ENCODE measurements around the gene PLPP1.
"Not testable (repeated sequence)": the region's sequence is repeated elsewhere in the genome, so short reads cannot be mapped to it uniquely, and the experiment has no call there.

The PLPP1 gene

GRCh38 chr5:55544341-55544740 lies 9.6 kb upstream of the PLPP1 start:
- no peak for DNase-seq (ENCODE audit: low read depth)

GRCh38 chr5:55541056-55541635 lies 6.4 kb upstream of the PLPP1 start:
- no peak for DNase-seq (ENCODE audit: low read depth)

GRCh38 chr5:55540525-55540924 lies 5.8 kb upstream of the PLPP1 start:
- DNase-seq (ENCODE audit: low read depth): no peak

DNA sequence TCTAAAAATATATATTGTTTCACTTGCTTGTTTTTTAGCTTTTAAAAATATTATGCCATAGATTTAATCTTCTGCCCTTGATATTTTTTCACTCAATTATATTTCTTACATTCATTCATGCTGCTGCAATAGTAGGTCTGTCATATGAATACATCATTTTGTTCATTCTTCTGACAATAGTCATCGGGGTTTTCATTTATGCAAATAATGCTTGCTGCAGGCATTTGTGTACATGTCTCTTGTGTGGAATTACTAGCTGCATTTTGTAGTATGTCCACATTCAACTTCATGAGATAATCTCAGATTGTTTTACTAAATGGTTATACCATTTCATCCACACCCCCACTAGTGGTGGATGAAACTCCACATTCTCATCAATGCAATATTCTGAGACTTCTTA lies 5.3 kb upstream of the PLPP1 start:
- no peak for DNase-seq (ENCODE audit: low read depth)

DNA sequence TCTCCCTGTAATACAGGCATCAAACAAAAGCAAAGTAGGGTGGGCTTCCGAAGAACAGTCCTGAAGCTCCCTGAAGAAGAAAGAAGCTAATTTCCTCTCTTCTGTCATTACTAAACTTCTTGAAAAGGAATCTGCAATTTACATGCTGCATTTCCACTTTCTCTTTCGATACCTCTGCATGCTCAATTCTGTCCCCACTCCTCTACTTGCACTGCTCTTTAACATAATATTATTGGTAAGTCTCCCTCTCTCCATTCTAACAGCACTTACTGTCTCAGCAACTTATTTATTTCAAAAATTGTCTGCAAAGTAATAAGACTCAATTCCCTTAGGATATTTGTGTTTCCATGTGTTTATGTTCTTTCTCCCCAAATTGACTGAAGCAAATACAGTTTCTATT lies 3.9 kb upstream of the PLPP1 start:
- DNase-seq (ENCODE audit: low read depth): no peak

DNA sequence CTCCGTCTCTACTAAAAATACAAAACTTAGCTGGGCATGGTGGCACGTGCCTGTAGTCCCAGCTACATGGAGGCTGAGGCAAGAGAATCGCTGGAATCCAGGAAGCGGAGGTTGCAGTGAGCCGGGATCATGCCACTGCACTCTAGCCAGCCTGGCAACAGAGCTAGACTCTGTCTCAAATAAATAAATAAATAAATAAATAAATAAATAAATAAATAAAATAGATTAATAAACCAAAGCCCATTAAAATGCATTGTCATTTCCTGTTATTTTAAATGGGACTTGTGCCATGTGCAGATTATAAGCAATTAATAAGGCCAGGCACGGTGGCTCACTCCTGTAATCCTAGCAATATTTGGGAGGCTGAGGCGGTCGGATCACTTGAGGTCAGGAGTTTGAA lies 2.6 kb upstream of the PLPP1 start:
- DNase-seq (ENCODE audit: low read depth): not testable (repeated sequence)

- no peak for DNase-seq (ENCODE audit: low read depth)
Measured at GRCh38 chr5:55535199-55535905, 588 bp upstream of the PLPP1 start.

DNA sequence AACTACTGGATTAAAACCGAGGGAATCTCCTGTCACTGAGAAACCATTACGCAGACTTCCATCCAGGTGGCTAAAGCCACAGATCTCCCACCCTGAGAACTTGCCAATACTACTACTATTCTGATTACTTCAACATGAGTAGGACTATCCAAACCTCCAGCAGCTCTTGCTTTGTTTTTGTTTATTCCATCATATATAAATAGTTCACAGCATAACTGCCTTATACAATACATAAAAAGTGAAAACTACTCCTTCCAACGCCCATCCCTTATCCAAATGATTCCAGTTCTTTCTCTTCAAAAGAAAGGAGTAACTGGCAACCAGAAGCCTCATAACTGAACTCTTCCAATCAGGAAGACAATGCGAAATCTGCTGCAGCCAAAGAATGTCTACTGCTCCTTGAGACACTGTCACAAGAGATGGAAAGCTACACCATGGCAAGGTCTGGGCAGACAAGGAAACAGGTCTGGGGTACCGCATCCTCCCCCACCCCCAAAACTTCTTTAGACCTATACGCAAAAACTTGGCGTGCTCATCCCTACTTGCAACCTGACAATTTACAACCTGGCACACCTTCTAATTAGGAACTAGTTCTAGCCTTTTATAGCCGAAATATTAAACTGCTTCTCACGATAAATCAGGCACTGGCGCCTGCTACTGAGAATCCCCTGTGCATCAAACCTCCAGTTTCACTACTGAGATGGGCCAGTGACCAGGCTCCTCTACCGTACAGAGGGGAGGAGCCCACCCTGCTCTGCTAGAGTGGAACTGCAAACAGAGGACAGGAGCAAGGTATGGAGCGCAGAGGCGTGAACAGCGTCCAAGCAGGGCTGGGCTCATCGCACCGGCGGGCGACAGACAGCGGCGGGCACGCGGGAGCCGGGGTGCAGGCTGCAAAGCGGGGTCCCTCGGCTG lies 986 bp downstream of the PLPP1 start:
- DNase-seq (ENCODE audit: low read depth): no peak

GRCh38 chr5:55530669-55531068 lies 4.1 kb downstream of the PLPP1 start:
- DNase-seq (ENCODE audit: low read depth): no peak

DNA sequence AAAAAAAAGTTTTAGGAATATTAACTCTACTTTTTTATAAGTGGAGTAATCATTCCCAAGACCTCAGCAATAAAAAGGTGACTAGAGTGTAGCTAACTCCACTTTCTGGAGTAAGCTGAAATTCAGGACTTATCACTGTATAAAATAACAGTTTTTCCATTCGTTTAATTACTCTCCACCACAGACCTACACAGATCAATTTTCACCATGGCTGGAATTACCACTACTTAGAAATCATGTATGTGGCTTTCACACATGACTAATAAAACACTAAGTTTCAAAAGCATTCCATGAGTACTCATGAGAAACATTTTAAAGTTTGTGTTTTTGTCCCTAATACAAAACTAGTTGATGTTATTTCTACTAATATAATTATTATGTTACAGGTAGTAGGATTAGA lies 9.9 kb downstream of the PLPP1 start:
- DNase-seq (ENCODE audit: low read depth): no peak

DNA sequence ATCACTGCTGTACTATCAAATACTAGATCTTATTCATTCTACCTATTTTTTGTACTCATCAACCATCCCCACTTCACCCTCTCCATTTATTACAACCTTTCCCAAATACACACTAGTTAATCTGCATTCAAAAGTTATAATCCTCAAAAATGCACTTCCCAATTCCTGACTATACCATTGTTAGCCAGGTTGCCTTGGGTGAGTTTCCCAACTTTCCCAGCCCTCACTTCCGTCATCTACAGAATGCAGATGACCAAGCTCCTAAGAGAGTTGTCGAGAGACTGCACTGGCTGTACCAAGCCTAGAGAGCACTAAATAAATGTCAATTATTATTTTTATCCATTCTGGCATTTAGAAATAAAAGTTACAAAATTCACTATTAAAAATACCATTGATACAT lies 11.5 kb downstream of the PLPP1 start:
- DNase-seq (ENCODE audit: low read depth): no peak

- DNase-seq (ENCODE audit: low read depth): no peak
Measured at GRCh38 chr5:55521881-55522280, 12.9 kb downstream of the PLPP1 start.

- DNase-seq (ENCODE audit: low read depth): no peak
Measured at GRCh38 chr5:55520117-55520839, 14.5 kb downstream of the PLPP1 start.

GRCh38 chr5:55518831-55519390 lies 15.9 kb downstream of the PLPP1 start:
- no peak for DNase-seq (ENCODE audit: low read depth)

GRCh38 chr5:55517804-55518203 lies 17.0 kb downstream of the PLPP1 start:
- DNase-seq (ENCODE audit: low read depth): no peak

- DNase-seq (ENCODE audit: low read depth): no peak
Measured at GRCh38 chr5:55511010-55511409, 23.8 kb downstream of the PLPP1 start.

DNA sequence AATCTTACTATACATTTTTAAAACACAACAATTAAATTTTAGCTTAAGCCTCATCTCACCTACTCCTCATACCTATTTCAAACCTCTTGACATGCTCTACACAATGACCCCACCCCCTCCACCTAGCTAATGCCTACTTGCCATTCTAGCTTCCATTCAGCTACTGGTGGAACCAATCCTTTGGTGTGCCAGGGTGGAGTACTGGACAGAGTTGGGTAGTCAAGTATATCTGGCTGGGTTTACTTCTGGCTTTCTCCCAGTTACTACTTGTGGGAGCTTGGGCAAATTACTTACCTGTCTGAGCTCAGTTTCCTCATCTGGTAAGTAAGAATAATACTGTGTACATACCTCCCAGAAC lies 24.3 kb downstream of the PLPP1 start:
- DNase-seq (ENCODE audit: low read depth): no peak

- DNase-seq (ENCODE audit: low read depth): no peak
Measured at GRCh38 chr5:55509796-55510522, 24.8 kb downstream of the PLPP1 start.

DNA sequence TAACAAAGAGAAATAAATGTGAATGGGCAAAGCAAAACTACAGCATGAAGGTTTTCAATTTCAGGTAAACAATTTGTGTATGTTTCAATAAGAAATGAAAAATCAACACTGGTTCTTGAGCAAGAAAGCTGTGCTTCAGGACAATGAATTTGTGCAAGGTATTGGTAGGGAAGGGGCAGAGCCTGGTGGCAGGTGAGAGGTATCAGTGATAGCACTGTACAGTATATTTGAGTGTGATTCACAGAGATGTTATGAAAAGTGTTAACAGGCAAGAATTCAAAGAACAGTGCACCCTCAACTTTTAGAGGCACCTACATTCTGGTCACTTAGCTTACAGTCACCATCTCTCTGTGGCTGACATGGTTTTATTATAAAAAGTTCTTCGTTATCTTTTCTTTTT lies 25.7 kb downstream of the PLPP1 start:
- no peak for DNase-seq (ENCODE audit: low read depth)

DNA sequence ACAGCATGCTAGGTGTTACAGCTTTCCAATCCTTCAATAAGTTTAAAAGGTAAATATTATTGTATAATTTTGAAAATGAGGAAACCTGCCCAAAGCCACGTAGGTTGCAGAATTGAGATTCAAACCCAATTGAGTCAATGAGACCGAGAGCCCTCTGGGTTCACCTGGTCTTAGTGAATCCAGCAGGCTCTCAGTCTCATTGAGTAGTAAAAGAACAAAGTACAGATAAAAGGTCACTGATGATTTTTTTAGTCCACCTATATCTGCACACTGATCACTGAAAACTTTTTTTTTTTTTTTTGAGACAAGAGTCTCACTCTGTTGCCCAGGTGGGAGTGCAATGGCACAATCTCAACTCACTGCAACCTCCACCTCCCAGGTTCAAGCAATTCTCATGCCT lies 27.2 kb downstream of the PLPP1 start:
- no peak for DNase-seq (ENCODE audit: low read depth)

DNA sequence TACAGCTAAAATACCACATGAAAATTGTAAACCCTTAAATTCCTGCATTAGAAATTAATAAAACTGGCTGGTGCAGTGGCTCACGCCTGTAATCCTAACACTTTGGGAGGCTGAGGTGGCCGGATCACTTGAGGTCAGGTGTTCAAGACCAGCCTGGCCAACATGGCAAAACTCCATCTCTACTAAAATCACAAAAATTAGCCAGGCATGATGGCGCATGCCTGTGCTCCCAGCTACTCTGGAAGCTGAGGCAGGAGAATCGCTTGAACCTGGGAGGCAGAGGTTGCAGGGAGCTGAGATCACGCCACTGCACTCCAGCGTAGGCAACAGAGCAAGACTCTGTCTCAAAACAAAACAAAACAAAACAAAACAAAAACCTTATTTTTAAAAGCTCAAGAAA lies 29.1 kb downstream of the PLPP1 start:
- DNase-seq (ENCODE audit: low read depth): not testable (repeated sequence)

Measured in HS-27A (cell line).